H1 (cell line): ENCODE measurements around the gene HLA-DMB. TPM values are rescaled to one million over a fixed set of nuclear protein-coding genes. Genes with fewer than 3 reads are reported as not detected.

Experiments used
- CHD1 ChIP-seq: IDR thresholded peaks from 2 replicates; pipeline ENCODE4 v1.6.1; 2012; ENCODE audit warnings: low read depth, low read length, improper control_type of control experiment
- CTCF ChIP-seq, 3 experiments: IDR thresholded peaks; 1 replicate in 2 of 3; 2 replicates in 1 of 3; pipeline versions ENCODE4 v1.5.1 to v1.6.1; 2011; ENCODE audit warnings: low read length in 3 of 3, mild to moderate bottlenecking in 3 of 3, inconsistent platforms in 2 of 3, low read depth in 1 of 3, moderate library complexity in 1 of 3; ENCODE audit not compliant: insufficient read depth in 1 of 3; ENCODE audit errors: control extremely low read depth in 1 of 3
- E2F6 ChIP-seq: IDR thresholded peaks from 2 replicates; pipeline ENCODE4 v1.6.1; 2012; ENCODE audit warnings: inconsistent platforms
- GABPA ChIP-seq: IDR thresholded peaks from 2 replicates; pipeline ENCODE4 v1.6.1; 2011; ENCODE audit warnings: mild to moderate bottlenecking, low read length, moderate library complexity, borderline replicate concordance; ENCODE audit not compliant: insufficient read depth
- NRF1 ChIP-seq: IDR thresholded peaks from 2 replicates; pipeline ENCODE4 v1.6.1; 2011; ENCODE audit warnings: mild to moderate bottlenecking, low read depth, low read length, improper control_type of control experiment
- RFX5 ChIP-seq: IDR thresholded peaks from 2 replicates; pipeline ENCODE4 v1.6.1; 2011; ENCODE audit warnings: low read depth, low read length, improper control_type of control experiment, borderline replicate concordance
- polyA plus RNA-seq, 7 experiments: library from polyadenylated mRNA; depleted of rRNA in 3 of 7; stranded (reverse) in 5 of 7; unstranded in 2 of 7; fragments of >200 nt in 5 of 7; fragments of 200-250 nt in 2 of 7; gene quantifications; 1 replicate in 5 of 7; 2 replicates in 1 of 7; 4 replicates in 1 of 7; pipeline versions ENCODE4 v1.2.1 to v1.2.3, GENCODE V29; 2011 to 2013; ENCODE audit warnings: missing spikeins in 2 of 7, mixed read lengths in 2 of 7
- total RNA-seq: library from RNA; stranded (reverse); fragmentation: NEBNext Ultra II Directional; extraction: Animal tissue kit (Norgen Biotek cat#: 25700); gene quantifications from 2 replicates; pipeline ENCODE4 v1.2.1, GENCODE V29; 2021

The HLA-DMB gene
- total and polyA plus RNA-seq, 2 of the 8 experiments (the other 6 are each of a cell fraction or from before 2014, with no cell fraction given), result 2.7 to 4.7 TPM

- TF ChIP-seq NRF1 (no peak), CHD1 (no peak), E2F6 (no peak), RFX5 (no peak), CTCF (IDR thresholded peaks at IDR 0.05; ENCODE audit: control extremely low read depth in 1 of 3, insufficient read depth in 1 of 3, low read depth in 1 of 3, low read length in 3 of 3) (no peak), GABPA (no peak)
Observed at GRCh38 chr6:32989368-32989767, 48.5 kb upstream of the HLA-DMB start (continued).
